GM19324 (cell line): Measurements from ENCODE around the gene TMEM53.

ENCODE experiments used
- ATAC-seq: cut with Tn5 transposase; IDR thresholded peaks from one replicate; pipeline ENCODE4 v1.9.1; 2021; ENCODE audit warnings: mild to moderate bottlenecking, moderate library complexity; ENCODE audit not compliant: unreplicated experiment, low FRiP score

The TMEM53 gene

DNA sequence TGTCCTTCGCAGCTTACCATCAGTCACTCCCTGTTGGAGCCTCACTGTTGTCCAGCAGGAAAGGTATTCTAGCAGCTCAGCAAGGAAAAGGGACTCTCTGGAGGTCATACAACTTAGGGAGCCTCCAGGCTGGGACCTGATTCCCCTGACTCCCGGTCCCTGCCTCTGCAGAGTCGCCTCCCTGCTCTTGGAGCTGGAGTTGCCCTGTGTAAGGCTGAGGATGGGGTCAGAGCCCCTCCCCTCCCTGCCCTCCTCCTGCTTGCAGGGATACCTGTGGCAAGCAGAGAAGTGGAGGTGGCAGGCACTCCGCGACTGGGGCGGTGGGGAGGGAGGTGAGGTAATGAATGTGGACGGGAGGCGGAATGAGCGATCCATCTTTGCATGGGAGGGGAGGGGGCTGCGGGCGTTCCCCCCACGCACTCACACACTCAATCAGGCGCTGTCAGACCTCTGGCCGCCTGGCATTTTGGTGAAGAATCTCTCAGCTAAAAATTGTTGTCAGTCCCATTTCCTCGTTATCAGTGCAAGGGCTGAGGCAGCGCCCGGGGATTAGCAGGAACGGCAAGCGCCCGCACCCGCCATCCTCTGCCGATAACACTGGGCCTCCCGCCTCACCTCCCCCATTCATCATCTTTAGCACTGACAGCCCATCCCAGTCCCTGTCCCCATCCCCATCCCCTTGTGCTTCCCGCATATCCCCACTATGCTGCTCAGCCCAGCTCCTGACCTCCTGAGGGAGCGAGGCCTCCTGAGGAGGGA is 64.3 kb downstream of the TMEM53 start:
- no peak for ATAC-seq

DNA sequence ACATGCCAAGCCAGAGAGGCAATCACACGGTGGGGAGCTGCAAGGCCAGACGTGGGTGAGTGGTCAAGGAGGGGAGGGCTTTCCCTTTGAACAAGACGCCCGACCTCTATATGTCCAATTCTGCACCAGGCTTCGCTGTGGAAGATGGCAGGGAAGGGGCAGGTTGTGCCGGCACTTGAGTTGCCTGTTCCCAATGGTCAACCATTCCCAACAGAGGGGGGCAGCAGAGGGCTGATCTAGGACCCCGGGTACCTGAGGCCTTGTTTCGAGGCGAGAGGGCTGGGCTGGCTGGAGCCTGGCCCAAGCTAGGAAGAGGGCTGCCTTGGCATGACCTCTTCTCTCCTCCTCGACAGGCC is 64.9 kb downstream of the TMEM53 start:
- no peak for ATAC-seq

DNA sequence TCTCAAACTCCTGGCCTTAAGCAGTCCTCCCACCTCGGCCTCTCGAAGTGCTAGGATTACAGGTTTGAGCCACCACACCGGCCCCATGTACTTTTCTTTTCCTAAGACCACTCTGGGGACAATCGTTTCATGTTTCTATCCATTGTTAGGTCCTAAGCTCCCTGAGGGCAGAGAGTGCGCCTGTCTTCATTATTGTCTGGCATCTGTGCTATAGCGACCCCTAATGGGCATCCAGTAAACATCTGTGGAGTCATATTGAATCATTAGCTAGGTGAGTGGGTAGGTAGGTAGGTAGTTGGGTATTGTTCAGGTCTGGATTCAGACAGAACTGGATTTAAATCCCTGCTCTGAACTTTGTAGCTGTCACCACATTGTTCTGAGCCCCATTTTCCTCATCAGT is 66.1 kb downstream of the TMEM53 start:
- ATAC-seq: no peak

DNA sequence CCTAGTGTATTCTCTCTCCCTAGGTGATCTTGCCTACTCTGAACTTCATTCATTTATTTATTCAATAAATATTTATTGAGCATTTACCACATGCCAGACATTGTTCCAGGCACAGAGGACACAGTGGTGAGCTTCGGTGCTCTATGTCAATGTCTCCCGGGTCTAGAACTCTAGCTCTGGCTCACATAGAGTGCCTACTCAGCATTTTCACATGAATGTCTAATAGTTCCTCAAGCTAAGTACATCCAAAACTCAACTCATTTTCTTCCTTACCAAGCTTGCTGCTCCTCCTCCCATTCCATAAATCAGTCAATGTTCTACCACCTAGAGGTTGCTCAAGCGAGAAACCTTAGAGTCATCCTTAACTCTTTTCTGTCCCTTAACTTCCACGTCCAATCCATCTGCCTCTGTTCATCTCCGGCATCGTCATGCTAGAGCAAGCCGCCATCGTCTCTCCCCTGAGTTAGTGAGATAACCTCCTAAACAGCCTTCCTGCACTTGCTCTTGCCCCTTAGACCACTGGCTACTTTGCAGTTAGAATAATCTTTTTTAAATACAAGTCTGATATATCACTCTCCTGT is 67.5 kb downstream of the TMEM53 start:
- no peak for ATAC-seq

DNA sequence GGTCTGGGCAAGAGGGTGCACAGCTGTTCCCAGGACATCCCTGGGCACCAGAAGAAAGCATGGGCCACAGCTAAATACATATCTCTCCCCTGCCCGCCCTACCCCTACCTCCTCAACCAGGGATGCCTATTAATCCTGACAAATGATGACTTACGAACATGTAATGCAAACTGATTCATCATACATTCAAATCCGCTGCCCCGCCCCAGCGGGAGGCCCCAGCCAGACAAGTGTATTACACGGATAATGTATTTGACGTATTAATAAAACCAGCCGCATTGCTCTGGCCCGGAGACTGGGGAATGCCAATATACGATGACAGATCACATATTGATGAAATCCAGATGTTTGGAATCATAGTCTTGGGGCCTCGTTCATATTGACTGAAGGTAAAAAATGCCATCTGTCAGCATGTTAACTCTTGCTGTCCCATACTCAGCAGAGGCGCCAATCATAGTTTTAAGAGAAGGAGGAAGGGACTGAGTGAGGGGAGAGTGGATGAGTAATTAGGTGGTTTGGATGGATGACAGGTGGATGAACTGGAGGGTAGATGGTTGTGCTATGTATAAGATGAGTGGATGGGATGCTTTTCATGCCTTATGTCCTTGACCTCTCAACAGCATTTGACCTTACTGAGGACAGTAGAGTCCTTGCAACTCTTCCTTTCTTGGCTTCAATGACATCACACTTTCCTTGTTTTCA is 68.2 kb downstream of the TMEM53 start:
- ATAC-seq: no peak

DNA sequence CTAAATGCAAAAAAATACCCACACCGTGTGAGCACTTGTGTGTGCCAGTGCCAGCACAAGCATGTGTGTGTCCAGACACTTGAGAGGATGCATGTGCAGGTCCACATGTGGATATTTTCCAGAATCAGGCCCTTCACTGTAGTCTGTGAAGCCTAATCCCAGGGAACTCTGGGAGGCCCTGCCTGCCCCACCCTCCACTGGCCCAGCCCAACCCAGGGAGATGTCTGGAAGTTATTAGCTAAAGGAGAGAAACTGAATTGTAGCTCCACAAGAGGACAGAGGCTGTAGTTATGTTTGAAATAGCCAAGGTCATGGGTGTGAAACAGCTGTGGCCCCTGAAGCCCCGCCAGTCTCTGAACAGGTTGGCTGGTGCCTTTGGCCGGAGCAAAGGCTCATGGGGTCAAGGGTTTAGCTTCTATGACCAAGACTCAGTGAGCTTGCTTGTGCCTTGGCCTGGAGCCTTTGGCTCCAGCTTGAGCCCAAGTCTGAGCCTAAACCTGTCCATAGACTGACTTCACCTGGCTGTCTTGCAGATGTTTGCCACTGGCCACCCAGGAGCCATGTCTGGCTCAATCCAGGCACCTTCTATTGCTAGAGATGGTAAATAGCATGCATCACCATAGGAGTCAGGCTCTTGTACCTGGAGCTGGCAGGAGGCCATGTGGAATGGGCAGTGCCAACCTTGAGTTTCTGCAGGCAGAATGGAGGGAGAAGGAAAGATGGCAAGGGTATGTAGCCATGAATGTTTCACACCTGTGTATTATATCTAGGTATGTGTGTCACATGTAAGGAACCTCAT is 69.9 kb downstream of the TMEM53 start:
- ATAC-seq: no peak

DNA sequence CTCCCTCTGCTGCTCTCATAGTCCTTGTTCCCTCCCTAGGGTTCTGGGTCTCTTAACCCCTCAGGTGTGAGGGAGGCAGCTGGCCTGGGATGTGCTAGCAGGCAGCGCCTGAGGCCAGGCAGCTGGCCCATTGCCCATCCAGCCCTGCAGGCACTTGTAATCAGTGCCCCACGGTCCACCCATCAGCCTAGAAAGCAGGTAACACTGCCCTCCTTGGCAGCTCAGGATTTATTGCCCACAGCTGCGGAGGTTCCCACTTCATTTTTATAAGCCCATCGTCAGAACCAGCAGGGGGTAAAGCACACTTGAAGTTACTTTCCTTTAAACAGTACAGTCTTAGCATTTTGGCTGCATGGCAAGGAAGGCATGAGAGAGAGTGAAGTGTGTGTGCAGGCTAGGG is 70.6 kb downstream of the TMEM53 start:
- no peak for ATAC-seq
